Stimulated activated CD4-positive, alpha-beta T cell treated with anti-CD3 and anti-CD28 coated beads, Interleukin-15, amount 100 ng/mL, for 48 hours (primary cell): ENCODE measurements around the gene CKMT1B.
"Not testable (repeated sequence)": the region's sequence is repeated elsewhere in the genome, so short reads cannot be mapped to it uniquely, and the experiment has no call there.

Experiments used
- DNase-seq, 2 donors: peaks; one replicate each; pipeline ENCODE4 v3.0.0-alpha.2; 2020; ENCODE audit warnings: low read depth in 2 of 2

Gene CKMT1B

DNA sequence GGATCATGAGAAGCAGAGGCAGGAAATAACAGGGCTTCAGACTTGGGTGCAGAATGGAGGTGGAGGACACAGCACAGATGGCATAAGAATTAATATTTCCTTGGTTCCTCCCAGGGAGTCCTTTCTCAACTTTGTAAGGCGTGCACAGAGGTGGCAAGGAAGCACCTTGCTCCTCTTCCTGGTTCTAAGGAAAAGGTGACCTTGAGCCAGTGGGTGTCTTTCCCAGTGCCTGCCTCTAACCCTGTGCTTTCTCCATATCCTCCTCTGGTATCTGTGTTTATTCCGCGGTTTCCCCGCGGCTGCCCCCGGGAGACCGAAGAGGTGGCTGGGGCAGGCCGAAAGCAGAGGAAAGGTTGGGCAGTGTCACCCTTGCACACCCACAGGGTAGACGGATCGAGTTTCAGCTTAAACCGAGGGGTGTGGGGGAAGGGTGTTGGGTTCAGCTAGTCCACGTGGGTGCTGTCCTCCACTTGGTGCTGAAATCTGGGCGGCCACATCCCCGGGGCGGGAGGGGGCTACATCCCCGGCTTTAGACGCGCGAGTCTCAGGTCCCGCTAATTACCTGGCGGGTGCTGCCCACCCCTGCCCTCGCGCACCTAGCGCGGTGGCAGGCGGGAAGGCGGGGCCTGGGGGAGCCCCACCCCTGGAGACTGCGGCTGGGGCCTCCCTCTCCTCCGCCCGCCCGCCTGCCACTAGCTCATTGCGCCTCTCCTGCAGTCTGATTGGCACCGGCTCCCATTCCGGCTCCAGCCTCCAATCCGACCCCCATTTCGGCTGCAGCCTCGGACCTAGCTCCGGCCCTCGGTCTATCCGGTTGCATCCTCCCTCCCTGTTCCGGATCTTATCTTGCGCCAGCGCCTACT lies at the start of gene CKMT1B:
CKMT1B (plus strand) TSS at position 700 of the 863 bp plus-strand sequence. CDS start 192 bp downstream, outside the sequence.
- not testable (repeated sequence) for DNase-seq

GRCh38 chr15:43544266-43544665 lies 49.6 kb upstream of the CKMT1B start:
- no peak for DNase-seq

- no peak for DNase-seq
These were observed 48.4 kb upstream of the CKMT1B start for GRCh38 chr15:43545426-43545825.

GRCh38 chr15:43547539-43547938 lies 46.3 kb upstream of the CKMT1B start:
- no peak for DNase-seq

DNA sequence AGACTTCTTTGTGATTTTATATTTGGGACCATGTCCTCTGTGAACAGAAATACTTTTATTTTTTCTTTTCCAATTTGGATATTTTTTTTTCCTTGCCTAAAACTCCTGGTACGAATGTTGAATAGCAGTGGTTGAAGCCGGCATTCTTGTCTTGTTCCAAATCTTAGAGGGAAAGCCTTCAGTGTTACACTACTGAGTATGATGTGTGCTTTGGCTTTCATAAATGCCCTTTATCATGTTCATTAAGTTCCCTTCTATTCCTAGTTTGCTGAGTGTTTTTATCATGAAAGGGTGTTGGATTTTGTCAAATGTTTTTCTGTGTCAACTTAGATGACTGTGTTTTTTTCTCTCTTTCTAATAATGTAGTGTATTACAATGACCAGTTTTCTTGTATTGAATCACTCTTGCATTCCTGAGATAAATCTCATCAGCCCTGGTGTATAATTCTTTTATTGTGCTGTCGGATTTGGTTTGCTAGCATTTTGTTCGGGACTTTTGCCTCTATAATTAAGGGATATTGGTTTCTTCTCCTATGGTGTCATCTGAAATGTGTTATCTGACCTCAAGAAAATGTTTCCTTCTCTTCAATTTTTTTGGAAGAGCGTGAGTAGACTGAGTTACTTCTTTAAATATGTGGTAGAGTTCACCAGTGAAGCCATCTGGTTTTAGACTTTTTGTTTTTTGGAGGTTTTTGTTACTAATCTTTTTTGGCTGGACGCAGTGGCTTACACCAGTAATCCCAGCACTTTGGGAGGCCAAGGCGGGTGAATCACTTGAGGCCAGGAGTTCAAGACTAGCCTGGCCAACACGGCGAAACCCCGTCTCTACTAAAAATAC lies 43.1 kb upstream of the CKMT1B start:
- DNase-seq, result no peak

DNA sequence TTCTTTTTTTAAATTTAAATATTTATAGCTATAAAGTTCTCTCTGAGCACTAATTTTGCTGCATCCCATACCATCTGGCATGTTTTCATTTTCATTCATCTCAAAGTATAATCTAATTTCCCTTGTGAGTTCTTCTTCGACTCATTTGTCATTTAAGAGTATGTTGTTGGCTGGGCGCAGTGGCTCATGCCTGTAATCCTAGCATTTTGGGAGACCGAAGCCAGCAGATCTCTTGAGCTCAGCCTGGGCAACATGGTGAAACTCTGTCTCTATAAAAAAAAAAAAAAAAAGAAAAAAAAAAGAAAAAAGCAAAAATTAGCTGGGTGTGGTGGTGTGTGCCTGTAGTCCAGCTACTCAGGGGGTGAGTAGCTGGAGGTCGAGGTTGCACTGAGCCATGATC lies 41.6 kb upstream of the CKMT1B start:
- DNase-seq, result no peak

GRCh38 chr15:43552986-43553385 lies 40.8 kb upstream of the CKMT1B start:
- DNase-seq, result no peak

DNA sequence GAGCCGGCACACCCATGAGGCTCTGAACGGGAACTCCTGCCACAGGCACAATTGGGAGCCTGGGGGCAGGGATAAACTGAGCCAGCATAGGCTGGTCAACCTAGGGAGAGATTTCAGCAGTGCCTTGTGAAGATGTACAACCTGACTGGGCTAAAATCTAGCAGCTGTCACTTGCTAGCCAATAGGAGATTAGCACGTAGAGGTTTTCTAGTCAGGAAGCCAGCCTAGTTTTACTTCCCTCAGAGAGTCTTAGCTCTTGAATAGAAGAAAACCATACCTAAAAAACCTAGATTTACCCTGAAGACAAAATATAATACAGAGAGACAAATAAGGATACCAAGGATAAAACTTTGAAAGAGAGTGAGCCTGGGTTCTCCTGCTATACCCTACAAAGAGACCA lies 31.1 kb upstream of the CKMT1B start:
- DNase-seq, result not testable (repeated sequence)

- not testable (repeated sequence) for DNase-seq
These were observed 30.0 kb upstream of the CKMT1B start for GRCh38 chr15:43563793-43564192.

- DNase-seq, result not testable (repeated sequence)
These were observed 27.2 kb upstream of the CKMT1B start for GRCh38 chr15:43566615-43567014.

GRCh38 chr15:43574607-43575006 lies 19.2 kb upstream of the CKMT1B start:
- DNase-seq, result not testable (repeated sequence)

DNA sequence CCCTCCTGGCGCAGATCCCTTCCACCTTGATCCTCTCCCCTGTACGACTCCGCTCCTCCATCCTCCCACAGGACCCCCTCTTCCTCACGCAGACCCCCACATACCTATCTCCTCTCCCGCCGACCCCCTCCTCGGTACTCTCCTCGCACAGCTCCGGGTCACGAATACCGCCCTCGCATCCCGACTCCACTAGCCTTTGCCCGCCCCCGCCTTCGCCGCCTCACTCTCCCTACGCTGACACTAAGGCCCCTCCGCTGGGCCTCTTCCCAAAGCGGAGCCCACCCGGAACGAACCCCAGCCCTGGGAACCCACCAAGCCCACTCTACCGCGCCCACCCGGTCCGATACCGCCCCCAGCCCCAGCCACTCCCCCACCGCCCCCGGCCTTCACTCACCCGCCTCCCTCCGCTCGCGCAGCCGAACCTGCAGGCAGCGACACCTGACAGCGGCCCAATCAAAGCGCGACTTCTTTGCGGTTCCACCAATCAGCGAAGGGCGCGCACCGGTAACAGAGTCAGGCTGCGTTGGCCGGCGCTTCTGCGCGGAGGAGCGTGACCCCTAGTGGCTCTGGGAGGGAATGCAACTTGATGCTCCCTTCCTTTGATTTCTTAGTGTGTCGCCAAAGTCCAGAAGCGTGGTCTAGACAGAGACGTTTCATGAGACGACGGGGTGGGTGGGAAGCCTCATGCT lies 3.9 kb upstream of the CKMT1B start, which contains the start of gene PPIP5K1:
PPIP5K1 (minus strand) TSS at position 431 of the 689 bp plus-strand sequence. CDS start 5,704 bp downstream, outside the sequence.
- not testable (repeated sequence) for DNase-seq

- DNase-seq, result not testable (repeated sequence)
These were observed 986 bp upstream of the CKMT1B start for GRCh38 chr15:43592841-43593240.

DNA sequence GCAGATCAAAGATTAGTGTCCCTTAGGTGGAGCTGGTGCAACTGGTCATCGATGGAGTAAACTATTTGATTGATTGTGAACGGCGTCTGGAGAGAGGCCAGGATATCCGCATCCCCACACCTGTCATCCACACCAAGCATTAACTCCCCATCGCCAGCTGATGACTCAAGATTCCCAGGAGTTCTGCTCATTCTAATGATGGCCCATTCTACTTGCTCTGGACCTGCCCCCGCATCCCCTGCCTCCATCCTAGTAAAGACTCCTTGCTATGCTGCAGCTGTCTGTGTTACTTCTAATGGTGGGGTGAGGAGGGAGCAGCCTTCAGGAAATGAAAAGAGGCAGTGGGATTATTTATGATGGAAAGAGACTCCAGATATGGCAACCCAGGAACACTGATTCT lies 5.3 kb downstream of the CKMT1B start:
- DNase-seq, result not testable (repeated sequence)

- not testable (repeated sequence) for DNase-seq
These were observed 6.4 kb downstream of the CKMT1B start for GRCh38 chr15:43600200-43600599.

- peak in 1 of 2 donors; percentile 0 for DNase-seq
These were observed 8.4 kb downstream of the CKMT1B start for GRCh38 chr15:43602233-43602632.

- not testable (repeated sequence) for DNase-seq
These were observed 23.9 kb downstream of the CKMT1B start for GRCh38 chr15:43617750-43618149.

GRCh38 chr15:43618700-43619099 lies 24.9 kb downstream of the CKMT1B start, which contains the start of gene STRC:
Gene STRC (minus strand): TSS chr15:43618800. CDS start chr15:43618722, 78 bp downstream.
- not testable (repeated sequence) for DNase-seq

GRCh38 chr15:43622068-43622799 lies 28.4 kb downstream of the CKMT1B start:
- not testable (repeated sequence) for DNase-seq

- no peak for DNase-seq
These were observed 31.3 kb downstream of the CKMT1B start for GRCh38 chr15:43625106-43625505.

DNA sequence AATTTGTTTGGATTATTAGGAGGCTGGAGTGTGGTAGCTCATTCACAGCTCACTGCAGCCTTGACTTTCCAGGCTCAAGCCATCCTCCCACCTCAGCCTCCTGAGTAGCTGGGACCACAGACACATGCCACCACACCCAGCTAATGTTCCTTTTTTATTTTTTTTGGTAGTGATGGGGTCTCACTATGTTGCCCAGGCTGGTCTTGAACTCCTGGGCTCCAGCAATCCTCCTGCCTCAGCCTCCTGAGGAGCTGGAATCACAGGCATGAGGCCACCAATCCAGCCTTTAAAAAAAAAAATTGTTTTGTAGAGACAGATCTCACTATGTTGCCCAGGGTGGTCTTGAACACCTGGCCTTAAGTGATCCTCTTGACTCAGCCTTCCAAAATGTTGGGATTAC lies 33.1 kb downstream of the CKMT1B start:
- not testable (repeated sequence) for DNase-seq
